ENCODE data around the gene TTYH3.

Gene TTYH3

DNA sequence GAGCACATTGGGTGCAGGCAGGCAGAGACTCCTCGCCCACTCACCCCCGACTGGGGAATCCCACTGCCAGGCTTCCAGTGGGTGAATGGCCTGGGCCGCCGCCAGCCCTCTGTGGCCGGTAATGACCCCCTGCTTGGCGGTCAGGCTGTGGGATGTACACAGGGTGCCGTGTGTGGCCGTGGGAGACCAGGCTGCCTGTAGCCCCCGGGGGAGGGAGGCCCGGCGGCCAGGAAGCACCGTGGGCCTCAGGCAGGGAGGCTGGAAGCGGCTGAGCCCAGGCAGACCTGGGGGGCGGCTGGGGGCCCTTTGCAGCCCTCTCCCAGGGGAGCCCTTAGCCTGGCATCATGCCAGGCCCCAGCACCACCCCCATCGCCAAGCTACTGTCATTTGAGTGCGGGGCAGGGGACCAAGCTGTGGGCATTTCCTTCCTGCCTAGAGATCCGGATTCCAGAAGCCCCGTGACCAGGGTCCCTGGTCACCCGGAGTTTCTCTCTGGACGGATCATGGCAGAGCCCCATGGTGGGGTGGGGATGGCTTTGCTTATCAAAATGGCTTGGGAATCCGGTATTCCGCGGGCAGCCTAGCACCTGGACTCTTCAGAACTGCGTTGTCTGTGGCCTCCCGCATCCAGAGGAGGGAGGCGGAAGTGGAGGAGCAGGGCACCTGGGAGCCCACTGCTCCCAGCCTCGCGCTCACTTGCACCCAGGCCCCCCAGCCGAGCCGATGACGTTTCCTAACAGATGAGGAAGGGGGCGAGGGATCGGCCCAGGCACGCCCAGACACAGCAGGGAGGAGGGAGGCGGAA is 1.1 kb downstream of the TTYH3 start:
- TF ChIP-seq, protein P1, sequence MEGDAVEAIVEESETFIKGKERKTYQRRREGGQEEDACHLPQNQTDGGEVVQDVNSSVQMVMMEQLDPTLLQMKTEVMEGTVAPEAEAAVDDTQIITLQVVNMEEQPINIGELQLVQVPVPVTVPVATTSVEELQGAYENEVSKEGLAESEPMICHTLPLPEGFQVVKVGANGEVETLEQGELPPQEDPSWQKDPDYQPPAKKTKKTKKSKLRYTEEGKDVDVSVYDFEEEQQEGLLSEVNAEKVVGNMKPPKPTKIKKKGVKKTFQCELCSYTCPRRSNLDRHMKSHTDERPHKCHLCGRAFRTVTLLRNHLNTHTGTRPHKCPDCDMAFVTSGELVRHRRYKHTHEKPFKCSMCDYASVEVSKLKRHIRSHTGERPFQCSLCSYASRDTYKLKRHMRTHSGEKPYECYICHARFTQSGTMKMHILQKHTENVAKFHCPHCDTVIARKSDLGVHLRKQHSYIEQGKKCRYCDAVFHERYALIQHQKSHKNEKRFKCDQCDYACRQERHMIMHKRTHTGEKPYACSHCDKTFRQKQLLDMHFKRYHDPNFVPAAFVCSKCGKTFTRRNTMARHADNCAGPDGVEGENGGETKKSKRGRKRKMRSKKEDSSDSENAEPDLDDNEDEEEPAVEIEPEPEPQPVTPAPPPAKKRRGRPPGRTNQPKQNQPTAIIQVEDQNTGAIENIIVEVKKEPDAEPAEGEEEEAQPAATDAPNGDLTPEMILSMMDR (IDR thresholded peaks at IDR 0.05; ENCODE audit: low read depth, low read length, missing control alignments) = no peak
- H3K4me3 ChIP-seq (replicated peaks; ENCODE audit: low read depth, low read length) = peak overlapping the region; percentile 79
- peak; percentile 49 for DNase-seq (ENCODE audit: extremely low read depth, low read depth)

DNA sequence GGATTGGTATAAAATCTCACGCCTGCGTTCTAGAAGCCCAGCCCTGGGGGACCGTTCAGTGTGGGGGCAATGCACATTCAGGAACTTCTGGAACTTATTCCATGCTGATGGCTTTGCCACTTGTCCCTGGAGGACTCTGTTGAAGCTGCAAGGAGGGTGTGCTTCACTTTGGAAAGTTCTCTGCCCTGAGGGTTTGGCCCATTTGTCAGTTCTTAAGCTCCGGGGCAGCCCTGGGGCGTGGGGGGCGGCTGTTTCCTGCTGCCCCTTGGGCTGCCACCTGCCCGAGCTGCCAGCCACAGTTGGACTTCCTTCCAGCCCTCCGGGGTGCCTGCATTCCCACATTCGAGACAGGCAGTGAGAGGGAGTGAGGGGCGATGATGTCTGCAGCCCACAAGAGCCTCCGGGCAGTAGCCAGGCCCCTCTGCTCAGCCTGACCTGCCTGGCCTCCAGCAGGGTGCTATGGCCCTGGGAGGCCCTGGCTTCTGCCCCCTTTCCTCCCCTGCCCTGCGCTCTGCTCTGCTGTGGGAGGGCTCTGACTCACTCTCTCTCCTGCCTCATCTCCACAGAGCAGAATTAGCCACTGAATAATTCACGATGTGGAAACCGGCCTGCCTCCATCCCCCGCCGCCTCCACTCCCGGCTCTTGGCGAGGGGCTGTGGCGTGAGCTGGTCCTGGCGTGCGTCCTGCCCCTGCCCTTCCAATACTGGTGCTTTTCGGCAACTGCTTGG is 1.9 kb downstream of the TTYH3 start:
- TF ChIP-seq, protein P1 (IDR thresholded peaks at IDR 0.05; ENCODE audit: low read depth, low read length, missing control alignments) = no peak
- H3K4me3 ChIP-seq (replicated peaks; ENCODE audit: low read depth, low read length) = peak overlapping the region; percentile 79
- DNase-seq (ENCODE audit: extremely low read depth, low read depth) = no peak

DNA sequence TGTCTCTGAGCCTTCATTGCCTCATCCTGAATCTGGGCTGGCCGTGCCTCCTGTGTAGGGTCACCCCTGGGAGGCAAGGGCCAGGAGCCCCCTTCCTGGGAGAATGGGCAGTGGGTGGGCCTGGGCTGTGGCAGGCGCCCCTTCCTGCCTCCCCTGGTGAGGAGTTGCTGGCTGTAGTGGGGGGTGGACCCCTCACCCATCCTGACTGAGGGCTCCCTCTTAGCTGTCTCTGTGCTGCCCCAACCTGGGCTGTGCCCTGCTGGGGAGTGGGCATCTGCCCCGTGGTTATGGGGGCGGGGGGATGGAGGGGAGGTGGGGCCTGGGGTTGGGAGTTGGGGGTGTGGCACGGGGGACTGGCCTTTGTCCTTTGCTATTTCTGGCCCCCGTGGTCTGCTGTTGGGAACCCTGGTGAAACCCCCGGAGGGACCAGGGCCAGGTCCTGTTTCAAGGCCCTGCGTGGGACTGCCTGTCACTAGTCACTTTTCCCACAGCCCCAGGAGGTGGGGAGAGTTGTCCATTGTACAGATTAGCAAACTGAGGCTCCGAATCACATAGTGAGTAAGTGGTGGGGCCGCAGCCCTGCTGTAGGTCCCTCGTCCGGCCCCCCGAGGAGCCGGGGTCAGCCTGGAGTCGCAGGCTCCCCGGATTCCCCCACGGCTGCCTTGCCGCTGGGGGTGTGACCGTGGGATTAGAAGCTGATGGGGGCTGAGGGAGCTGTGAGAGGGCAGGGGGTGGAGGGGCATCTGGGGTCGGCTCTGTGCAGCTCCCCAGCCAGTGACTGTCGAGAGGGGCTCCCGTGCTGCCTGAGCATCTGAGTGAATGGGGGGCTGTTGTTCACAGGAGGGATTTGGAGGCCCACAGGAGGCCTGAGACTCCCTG is 2.7 kb downstream of the TTYH3 start:
- H3K4me3 ChIP-seq (replicated peaks; ENCODE audit: low read depth, low read length) = peak overlapping the region; percentile 79
- no peak for DNase-seq (ENCODE audit: extremely low read depth, low read depth)
- TF ChIP-seq, protein P1 (IDR thresholded peaks at IDR 0.05; ENCODE audit: low read depth, low read length, missing control alignments) = no peak

DNA sequence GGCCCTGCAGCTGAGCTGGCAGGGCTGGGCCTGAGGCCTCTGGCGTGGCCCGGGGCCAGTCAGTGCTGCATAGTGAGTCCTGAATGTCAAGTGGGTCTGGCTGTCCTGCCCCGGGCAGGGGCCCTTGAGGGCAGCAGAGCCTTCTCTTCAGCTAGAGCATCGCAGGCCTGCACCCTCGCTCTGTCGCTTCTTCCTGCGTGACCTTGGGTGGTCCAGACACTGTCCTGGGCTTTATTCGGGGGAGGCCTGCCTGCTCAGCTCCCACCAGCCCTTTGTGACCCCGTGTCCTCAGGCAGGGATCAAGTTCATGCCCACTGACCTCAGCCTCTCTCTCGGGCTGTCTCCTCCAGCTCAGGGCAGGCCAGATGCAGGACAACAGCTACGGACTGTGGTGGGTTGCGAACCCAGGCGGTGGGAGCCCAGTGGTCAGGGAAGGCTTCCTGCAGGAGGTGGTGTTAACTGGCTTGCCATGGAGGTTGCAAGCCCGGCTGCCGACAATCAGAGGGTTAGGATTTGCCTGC is 3.4 kb downstream of the TTYH3 start:
- H3K4me3 ChIP-seq (replicated peaks; ENCODE audit: low read depth, low read length) = peak overlapping the region; percentile 79; the same call in 1 of the 2 replicates
- TF ChIP-seq, protein P1 (IDR thresholded peaks at IDR 0.05; ENCODE audit: low read depth, low read length, missing control alignments) = no peak
- no peak for DNase-seq (ENCODE audit: extremely low read depth, low read depth)

DNA sequence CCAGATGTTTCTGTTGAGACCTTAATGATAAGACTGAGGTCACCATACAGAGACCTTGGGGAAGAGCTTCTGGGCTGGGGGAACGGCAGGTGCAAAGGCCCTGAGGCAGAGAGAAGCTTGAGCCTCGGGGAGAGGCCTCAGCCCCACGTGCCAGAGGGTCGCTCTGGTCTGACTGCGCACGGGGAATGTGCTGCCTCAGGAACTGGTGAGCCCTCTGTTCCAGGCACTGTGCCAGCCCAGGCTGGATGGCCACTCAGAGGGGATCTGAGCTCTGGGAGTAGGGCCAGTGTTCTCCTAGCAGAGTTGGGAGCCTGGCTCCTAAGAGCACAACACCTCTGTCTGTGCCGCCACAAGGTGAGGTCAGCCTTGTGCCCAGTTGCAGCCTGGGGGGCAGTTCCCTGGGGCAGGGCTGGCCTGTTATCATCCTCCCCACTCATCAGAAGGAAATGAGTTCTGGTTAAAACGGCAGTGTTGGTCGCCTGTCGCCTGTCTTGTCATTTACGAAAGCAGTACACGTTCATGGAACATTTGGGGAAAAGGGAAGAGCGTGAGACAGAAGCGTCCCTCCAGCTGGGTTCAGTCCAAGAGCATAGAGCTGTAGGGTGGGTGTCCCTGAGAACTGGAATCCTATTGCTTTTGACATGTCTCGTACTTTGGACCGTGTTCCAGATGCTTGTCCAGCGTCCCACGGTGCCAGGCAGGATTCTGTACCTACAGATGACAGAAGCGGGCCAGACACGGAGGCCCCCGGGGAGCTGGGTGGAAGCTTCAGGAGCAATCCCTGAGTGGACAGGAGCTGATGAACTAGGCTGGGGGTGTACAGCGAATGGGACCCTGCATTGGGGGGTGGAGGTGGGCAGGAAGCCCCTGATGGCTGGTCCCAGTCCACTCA is 4.3 kb downstream of the TTYH3 start:
- no peak overlapping the region for H3K4me3 ChIP-seq (replicated peaks; ENCODE audit: low read depth, low read length)
- TF ChIP-seq, protein P1 (IDR thresholded peaks at IDR 0.05; ENCODE audit: low read depth, low read length, missing control alignments) = no peak
- DNase-seq (ENCODE audit: extremely low read depth, low read depth) = no peak

All from HFF-Myc (cell line).